HepG2 (cell line): Measurements from ENCODE around the gene PFDN2. TPM values are rescaled to one million over a fixed set of nuclear protein-coding genes. Genes with fewer than 3 reads are reported as not detected.
A peak's percentile ranks its signal among the peaks of the same experiment; 100 is the strongest.

Experiments used
- CHD2 ChIP-seq: IDR thresholded peaks from 2 replicates; pipeline ENCODE4 v1.6.1; 2011; ENCODE audit warnings: low read depth, low read length, improper control_type of control experiment
- GABPA ChIP-seq, 2 experiments: IDR thresholded peaks; 2 replicates each; pipeline ENCODE4 v1.6.1; 2011 to 2016; ENCODE audit warnings: low read depth in 2 of 2, low read length in 1 of 2, missing biosample characterization in 1 of 2, missing genetic modification characterization in 1 of 2
- MAZ ChIP-seq, 2 experiments: sonication (generic) in 1 of 2; formaldehyde crosslinking in 1 of 2; IDR thresholded peaks; 2 replicates each; pipeline versions ENCODE4 v1.5.0 to v1.6.1; 2012 to 2020; ENCODE audit warnings: low read depth in 2 of 2, mild to moderate bottlenecking in 2 of 2, borderline replicate concordance in 1 of 2, improper control_type of control experiment in 1 of 2, low read length in 1 of 2, missing genetic modification reagents in 1 of 2, moderate library complexity in 1 of 2
- MED1 ChIP-seq: sonication (generic); formaldehyde crosslinking; IDR thresholded peaks from 2 replicates; pipeline ENCODE4 v1.4.0; 2020; ENCODE audit warnings: missing genetic modification reagents
- MEIS1 ChIP-seq: sonication (generic); formaldehyde crosslinking; IDR thresholded peaks from 2 replicates; pipeline ENCODE4 v1.9.0; 2021; ENCODE audit warnings: mild to moderate bottlenecking, missing genetic modification reagents, moderate library complexity, borderline replicate concordance
- MTA1 ChIP-seq: sonication (generic); formaldehyde crosslinking; IDR thresholded peaks from 2 replicates; pipeline ENCODE4 v1.4.0; 2020; ENCODE audit warnings: missing genetic modification reagents, mild to moderate bottlenecking, borderline replicate concordance
- NCOA5 ChIP-seq: sonication (generic); formaldehyde crosslinking; IDR thresholded peaks from 2 replicates; pipeline ENCODE4 v1.4.0; 2020; ENCODE audit warnings: missing genetic modification reagents
- PCBP1 ChIP-seq: fragments of 200-400 bp; formaldehyde crosslinking; IDR thresholded peaks from 2 replicates; pipeline ENCODE4 v1.6.1; 2017; ENCODE audit warnings: mild to moderate bottlenecking, low read depth, low read length, borderline replicate concordance
- POLR2AphosphoS5 ChIP-seq: IDR thresholded peaks from 2 replicates; pipeline ENCODE4 v1.6.1; 2012; ENCODE audit warnings: low read depth, low read length
- ZFP1 ChIP-seq: IDR thresholded peaks from 2 replicates; pipeline ENCODE4 v1.6.1; 2016
- ZIK1 ChIP-seq: sonication (generic); formaldehyde crosslinking; IDR thresholded peaks from 2 replicates; pipeline ENCODE4 v1.5.0; 2020; ENCODE audit warnings: mild to moderate bottlenecking, low read depth, missing genetic modification reagents, borderline replicate concordance
- ZNF75D ChIP-seq: sonication (generic); formaldehyde crosslinking; IDR thresholded peaks from 2 replicates; pipeline ENCODE4 v1.8.1; 2023; ENCODE audit warnings: missing genetic modification reagents, mild to moderate bottlenecking, borderline replicate concordance
- polyA plus RNA-seq, 8 experiments: library from polyadenylated mRNA; depleted of rRNA in 3 of 8; stranded (reverse) in 7 of 8; unstranded in 1 of 8; fragments of >200 nt; fragmentation: Illumina TruSeq in 4 of 8; extraction: Trizol in 4 of 8; gene quantifications; 2 replicates each; pipeline versions ENCODE4 v1.2.1 to v1.2.3, GENCODE V29; 2011 to 2016; ENCODE audit warnings: low read depth in 4 of 8, missing spikeins in 1 of 8, mixed read lengths in 1 of 8; ENCODE audit not compliant: insufficient read depth in 1 of 8
- total RNA-seq, 5 experiments: library from RNA; depleted of rRNA; stranded (reverse); fragments of >200 nt; fragmentation: Illumina TruSeq; extraction: Trizol; gene quantifications; 2 replicates each; pipeline ENCODE4 v1.2.3, GENCODE V29; 2016; ENCODE audit warnings: low read depth in 1 of 5
- TF ChIP-seq, protein P1 (sequence below), 2 experiments: IDR thresholded peaks; 2 replicates each; pipeline ENCODE4 v1.6.1; 2011 to 2012; ENCODE audit warnings: low read length in 2 of 2, borderline replicate concordance in 1 of 2, low read depth in 1 of 2, mild to moderate bottlenecking in 1 of 2, moderate library complexity in 1 of 2
- TF ChIP-seq, protein P2 (sequence below): IDR thresholded peaks from 2 replicates; pipeline ENCODE4 v1.6.1; 2016; ENCODE audit warnings: missing genetic modification reagents, missing compliant biosample characterization
- TF ChIP-seq, protein P3 (sequence below): sonication (generic); formaldehyde crosslinking; IDR thresholded peaks from 2 replicates; pipeline ENCODE4 v1.9.0; 2021; ENCODE audit warnings: missing genetic modification reagents, borderline replicate concordance

Gene PFDN2
- total and polyA plus RNA-seq, 2 of the 13 experiments (the other 11 are each of a cell fraction or from before 2014, with no cell fraction given) = 62.6 to 63.6 TPM

DNA sequence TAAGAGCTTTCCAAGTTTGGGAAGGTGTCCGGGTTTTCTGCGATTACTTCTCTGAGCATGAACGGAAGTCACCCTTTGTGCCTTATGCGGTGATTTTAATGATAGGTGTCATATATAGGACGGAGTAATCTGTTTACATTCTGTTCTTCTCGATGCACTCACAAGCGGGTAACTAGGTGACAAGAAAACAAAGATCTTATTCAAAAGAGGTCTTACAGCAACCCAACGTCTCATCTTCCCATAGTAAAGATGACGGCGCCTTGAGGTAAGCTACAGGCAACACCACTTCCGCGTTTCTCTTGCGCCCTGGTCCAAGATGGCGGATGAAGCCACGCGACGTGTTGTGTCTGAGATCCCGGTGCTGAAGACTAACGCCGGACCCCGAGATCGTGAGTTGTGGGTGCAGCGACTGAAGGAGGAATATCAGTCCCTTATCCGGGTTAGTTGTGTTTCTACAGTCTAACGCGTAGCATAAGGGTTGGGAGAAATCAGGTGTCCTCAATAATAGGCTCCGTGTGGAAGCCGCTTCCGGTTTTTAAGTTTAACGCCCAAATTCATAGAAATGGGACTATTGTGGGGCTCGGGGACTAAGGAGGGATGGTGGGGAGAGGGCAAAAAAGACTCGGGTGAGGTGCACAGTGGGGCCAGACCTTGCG, 36.0 kb upstream of the PFDN2 start, which contains the start of gene UFC1 (continued):
- TF ChIP-seq POLR2AphosphoS5 = peak; percentile 89
- TF ChIP-seq, protein P1, sequence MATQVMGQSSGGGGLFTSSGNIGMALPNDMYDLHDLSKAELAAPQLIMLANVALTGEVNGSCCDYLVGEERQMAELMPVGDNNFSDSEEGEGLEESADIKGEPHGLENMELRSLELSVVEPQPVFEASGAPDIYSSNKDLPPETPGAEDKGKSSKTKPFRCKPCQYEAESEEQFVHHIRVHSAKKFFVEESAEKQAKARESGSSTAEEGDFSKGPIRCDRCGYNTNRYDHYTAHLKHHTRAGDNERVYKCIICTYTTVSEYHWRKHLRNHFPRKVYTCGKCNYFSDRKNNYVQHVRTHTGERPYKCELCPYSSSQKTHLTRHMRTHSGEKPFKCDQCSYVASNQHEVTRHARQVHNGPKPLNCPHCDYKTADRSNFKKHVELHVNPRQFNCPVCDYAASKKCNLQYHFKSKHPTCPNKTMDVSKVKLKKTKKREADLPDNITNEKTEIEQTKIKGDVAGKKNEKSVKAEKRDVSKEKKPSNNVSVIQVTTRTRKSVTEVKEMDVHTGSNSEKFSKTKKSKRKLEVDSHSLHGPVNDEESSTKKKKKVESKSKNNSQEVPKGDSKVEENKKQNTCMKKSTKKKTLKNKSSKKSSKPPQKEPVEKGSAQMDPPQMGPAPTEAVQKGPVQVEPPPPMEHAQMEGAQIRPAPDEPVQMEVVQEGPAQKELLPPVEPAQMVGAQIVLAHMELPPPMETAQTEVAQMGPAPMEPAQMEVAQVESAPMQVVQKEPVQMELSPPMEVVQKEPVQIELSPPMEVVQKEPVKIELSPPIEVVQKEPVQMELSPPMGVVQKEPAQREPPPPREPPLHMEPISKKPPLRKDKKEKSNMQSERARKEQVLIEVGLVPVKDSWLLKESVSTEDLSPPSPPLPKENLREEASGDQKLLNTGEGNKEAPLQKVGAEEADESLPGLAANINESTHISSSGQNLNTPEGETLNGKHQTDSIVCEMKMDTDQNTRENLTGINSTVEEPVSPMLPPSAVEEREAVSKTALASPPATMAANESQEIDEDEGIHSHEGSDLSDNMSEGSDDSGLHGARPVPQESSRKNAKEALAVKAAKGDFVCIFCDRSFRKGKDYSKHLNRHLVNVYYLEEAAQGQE (IDR thresholded peaks at IDR 0.05; ENCODE audit: borderline replicate concordance in 1 of 2, low read depth in 1 of 2, low read length in 2 of 2) = no peak
- no peak for TF ChIP-seq ZNF75D (CRISPR knock-in tag)
- peak; percentile 29; the same call in 1 of the 2 replicates for TF ChIP-seq MED1
- TF ChIP-seq, protein P2, sequence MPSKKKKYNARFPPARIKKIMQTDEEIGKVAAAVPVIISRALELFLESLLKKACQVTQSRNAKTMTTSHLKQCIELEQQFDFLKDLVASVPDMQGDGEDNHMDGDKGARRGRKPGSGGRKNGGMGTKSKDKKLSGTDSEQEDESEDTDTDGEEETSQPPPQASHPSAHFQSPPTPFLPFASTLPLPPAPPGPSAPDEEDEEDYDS (CRISPR knock-in tag) = peak; percentile 82
- TF ChIP-seq ZIK1 (CRISPR knock-in tag) = no peak
- TF ChIP-seq MTA1 (CRISPR knock-in tag) = 0 out of 2 replicates have a peak, but pooled peaks have one; percentile 32
- TF ChIP-seq, protein P3, sequence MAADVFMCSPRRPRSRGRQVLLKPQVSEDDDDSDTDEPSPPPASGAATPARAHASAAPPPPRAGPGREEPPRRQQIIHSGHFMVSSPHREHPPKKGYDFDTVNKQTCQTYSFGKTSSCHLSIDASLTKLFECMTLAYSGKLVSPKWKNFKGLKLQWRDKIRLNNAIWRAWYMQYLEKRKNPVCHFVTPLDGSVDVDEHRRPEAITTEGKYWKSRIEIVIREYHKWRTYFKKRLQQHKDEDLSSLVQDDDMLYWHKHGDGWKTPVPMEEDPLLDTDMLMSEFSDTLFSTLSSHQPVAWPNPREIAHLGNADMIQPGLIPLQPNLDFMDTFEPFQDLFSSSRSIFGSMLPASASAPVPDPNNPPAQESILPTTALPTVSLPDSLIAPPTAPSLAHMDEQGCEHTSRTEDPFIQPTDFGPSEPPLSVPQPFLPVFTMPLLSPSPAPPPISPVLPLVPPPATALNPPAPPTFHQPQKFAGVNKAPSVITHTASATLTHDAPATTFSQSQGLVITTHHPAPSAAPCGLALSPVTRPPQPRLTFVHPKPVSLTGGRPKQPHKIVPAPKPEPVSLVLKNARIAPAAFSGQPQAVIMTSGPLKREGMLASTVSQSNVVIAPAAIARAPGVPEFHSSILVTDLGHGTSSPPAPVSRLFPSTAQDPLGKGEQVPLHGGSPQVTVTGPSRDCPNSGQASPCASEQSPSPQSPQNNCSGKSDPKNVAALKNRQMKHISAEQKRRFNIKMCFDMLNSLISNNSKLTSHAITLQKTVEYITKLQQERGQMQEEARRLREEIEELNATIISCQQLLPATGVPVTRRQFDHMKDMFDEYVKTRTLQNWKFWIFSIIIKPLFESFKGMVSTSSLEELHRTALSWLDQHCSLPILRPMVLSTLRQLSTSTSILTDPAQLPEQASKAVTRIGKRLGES (CRISPR knock-in tag) = no peak
- no peak for TF ChIP-seq MAZ (IDR thresholded peaks at IDR 0.05; ENCODE audit: borderline replicate concordance, low read depth, low read length)
- TF ChIP-seq MAZ (CRISPR knock-in tag; IDR thresholded peaks at IDR 0.05; ENCODE audit: low read depth) = peak; percentile 33
- no peak for TF ChIP-seq PCBP1
- TF ChIP-seq NCOA5 (CRISPR knock-in tag) = no peak
- 0 out of 2 replicates have a peak, but pooled peaks have one; percentile 80 for TF ChIP-seq MEIS1
- TF ChIP-seq ZFP1 = no peak
- peak; percentile 56 for TF ChIP-seq GABPA (IDR thresholded peaks at IDR 0.05; ENCODE audit: low read depth, low read length)
- peak; percentile 98 for TF ChIP-seq GABPA (CRISPR knock-in tag; IDR thresholded peaks at IDR 0.05; ENCODE audit: low read depth)
- TF ChIP-seq CHD2 = peak; percentile 76
